GM21423 (cell line): ENCODE results near the gene KLRC3.
"Not testable (repeated sequence)": the region's sequence is repeated elsewhere in the genome, so short reads cannot be mapped to it uniquely, and the experiment has no call there.

Experiments
- ATAC-seq: cut with Tn5 transposase; IDR thresholded peaks from one replicate; pipeline ENCODE4 v1.9.1; 2021; ENCODE audit warnings: mild to moderate bottlenecking, moderate library complexity; ENCODE audit not compliant: unreplicated experiment

KLRC3 gene

GRCh38 chr12:10420334-10420733 lies at the start of gene KLRC3:
TSS of gene KLRC3 (minus strand) at chr12:10420595. CDS start at chr12:10420550, 45 bp downstream.
- ATAC-seq = not testable (repeated sequence)

- no peak for ATAC-seq
Measured at GRCh38 chr12:10469701-10470100, 49.3 kb upstream of the KLRC3 start.

GRCh38 chr12:10466311-10466710 lies 45.9 kb upstream of the KLRC3 start:
- no peak for ATAC-seq

- no peak for ATAC-seq
Measured at GRCh38 chr12:10457760-10458159, 37.4 kb upstream of the KLRC3 start.

GRCh38 chr12:10456856-10457255 lies 36.5 kb upstream of the KLRC3 start:
- ATAC-seq = no peak

GRCh38 chr12:10455766-10456165 lies 35.4 kb upstream of the KLRC3 start:
- ATAC-seq = no peak

- no peak for ATAC-seq
Measured at GRCh38 chr12:10454531-10454930, 34.1 kb upstream of the KLRC3 start.

- no peak for ATAC-seq
Measured at GRCh38 chr12:10453156-10453555, 32.8 kb upstream of the KLRC3 start, which contains the start of gene KLRC1. TSS of gene KLRC1 (minus strand) at chr12:10453377. CDS start at chr12:10451156, 2,221 bp downstream.

- no peak for ATAC-seq
Measured at GRCh38 chr12:10448236-10448635, 27.8 kb upstream of the KLRC3 start.

GRCh38 chr12:10446052-10446451 lies 25.7 kb upstream of the KLRC3 start:
- not testable (repeated sequence) for ATAC-seq

- ATAC-seq = not testable (repeated sequence)
Measured at GRCh38 chr12:10441144-10441543, 20.7 kb upstream of the KLRC3 start.

- ATAC-seq = not testable (repeated sequence)
Measured at GRCh38 chr12:10439608-10440274, 19.3 kb upstream of the KLRC3 start.

GRCh38 chr12:10437601-10438000 lies 17.2 kb upstream of the KLRC3 start:
- ATAC-seq = not testable (repeated sequence)

GRCh38 chr12:10435816-10436215 lies 15.4 kb upstream of the KLRC3 start, which contains the start of gene KLRC2:
TSS of gene KLRC2 (minus strand) at chr12:10436010. CDS start at chr12:10435986, 24 bp downstream.
- ATAC-seq = not testable (repeated sequence)

GRCh38 chr12:10430623-10431022 lies 10.2 kb upstream of the KLRC3 start:
- not testable (repeated sequence) for ATAC-seq

GRCh38 chr12:10425938-10426337 lies 5.5 kb upstream of the KLRC3 start:
- ATAC-seq = not testable (repeated sequence)

- ATAC-seq = not testable (repeated sequence)
Measured at GRCh38 chr12:10424260-10424899, 4.0 kb upstream of the KLRC3 start.

- not testable (repeated sequence) for ATAC-seq
Measured at GRCh38 chr12:10422159-10422558, 1.8 kb upstream of the KLRC3 start.

- ATAC-seq = no peak
Measured at GRCh38 chr12:10409392-10409791, 11.0 kb downstream of the KLRC3 start, which contains the start of gene KLRC4. TSS of gene KLRC4 (minus strand) at chr12:10409757. CDS start at chr12:10409575, 182 bp downstream.

GRCh38 chr12:10408842-10409241 lies 11.6 kb downstream of the KLRC3 start:
- no peak for ATAC-seq

- no peak for ATAC-seq
Measured at GRCh38 chr12:10406725-10407124, 13.7 kb downstream of the KLRC3 start.

GRCh38 chr12:10405294-10405693 lies 15.1 kb downstream of the KLRC3 start:
- no peak for ATAC-seq
